Liver (tissue), 9 donors: ENCODE data around the gene SLC44A3. TPM values are rescaled to one million over a fixed set of nuclear protein-coding genes. Genes with fewer than 3 reads are reported as not detected.

Experiments used
- DNase-seq: peaks from one replicate; pipeline ENCODE4 v3.0.0-alpha.2; 2017; ENCODE audit warnings: low spot score
- H3K27ac ChIP-seq, 2 donors: one replicate each; pipeline ENCODE4 v1.7.0; 2013; ENCODE audit warnings: inconsistent platforms in 2 of 2, low read length in 2 of 2, control low read depth in 1 of 2, low read depth in 1 of 2, mild to moderate bottlenecking in 1 of 2
- H3K27me3 ChIP-seq, 4 donors: one replicate each; pipeline versions ENCODE4 v1.6.1 to v1.7.0; 2013; ENCODE audit warnings: low read length in 3 of 4, inconsistent platforms in 1 of 4, mild to moderate bottlenecking in 1 of 4, moderate library complexity in 1 of 4; ENCODE audit not compliant: control insufficient read depth in 4 of 4, insufficient read depth in 4 of 4
- H3K36me3 ChIP-seq, 4 donors: one replicate each; pipeline versions ENCODE4 v1.6.1 to v1.7.0; 2013; ENCODE audit warnings: low read length in 3 of 4, mild to moderate bottlenecking in 3 of 4, low read depth in 1 of 4, moderate library complexity in 1 of 4; ENCODE audit not compliant: control insufficient read depth in 4 of 4, insufficient read depth in 3 of 4
- H3K4me1 ChIP-seq, 4 donors: one replicate each; pipeline versions ENCODE4 v1.6.1 to v1.7.0; 2013; ENCODE audit warnings: low read length in 3 of 4, mild to moderate bottlenecking in 3 of 4, moderate library complexity in 1 of 4; ENCODE audit not compliant: control insufficient read depth in 4 of 4, insufficient read depth in 4 of 4
- H3K4me3 ChIP-seq, 3 donors: one replicate each; pipeline versions ENCODE4 v1.6.1 to v1.7.0; 2013; ENCODE audit warnings: low read length in 3 of 3, control low read depth in 1 of 3, low read depth in 1 of 3, mild to moderate bottlenecking in 1 of 3
- H3K9ac ChIP-seq, 2 donors: one replicate each; pipeline ENCODE4 v1.7.0; 2013; ENCODE audit warnings: low read length in 2 of 2, mild to moderate bottlenecking in 2 of 2, moderate library complexity in 2 of 2, control low read depth in 1 of 2, low read depth in 1 of 2
- H3K9me3 ChIP-seq, 4 donors: one replicate each; pipeline versions ENCODE4 v1.6.1 to v1.7.0; 2013; ENCODE audit warnings: low read length in 3 of 4; ENCODE audit not compliant: control insufficient read depth in 4 of 4
- EGR1 ChIP-seq, 2 donors: IDR thresholded peaks; 2 replicates each; pipeline ENCODE4 v1.6.1; 2016 to 2018; ENCODE audit warnings: antibody characterized with exemption in 2 of 2, low read depth in 2 of 2
- FOXA1 ChIP-seq: IDR thresholded peaks from 2 replicates; pipeline ENCODE4 v1.6.1; 2016; ENCODE audit warnings: antibody characterized with exemption
- FOXA2 ChIP-seq: IDR thresholded peaks from 2 replicates; pipeline ENCODE4 v1.6.1; 2016; ENCODE audit warnings: antibody characterized with exemption
- GABPA ChIP-seq, 2 donors: IDR thresholded peaks in 1 of 2; conservative IDR thresholded peaks in 1 of 2; 2 replicates each; pipeline ENCODE4 v1.6.1; 2016; ENCODE audit warnings: antibody characterized with exemption in 2 of 2, mild to moderate bottlenecking in 1 of 2, moderate library complexity in 1 of 2
- HNF4A ChIP-seq, 2 donors: conservative IDR thresholded peaks; 2 replicates each; pipeline ENCODE4 v1.6.1; 2016; ENCODE audit warnings: antibody characterized with exemption in 2 of 2, mild to moderate bottlenecking in 2 of 2
- HNF4G ChIP-seq: IDR thresholded peaks from 2 replicates; pipeline ENCODE4 v1.6.1; 2016; ENCODE audit warnings: antibody characterized with exemption
- JUND ChIP-seq, 2 donors: IDR thresholded peaks; 2 replicates each; pipeline ENCODE4 v1.6.1; 2016; ENCODE audit warnings: antibody characterized with exemption in 2 of 2
- NR2F2 ChIP-seq: IDR thresholded peaks from 2 replicates; pipeline ENCODE4 v1.6.1; 2016; ENCODE audit warnings: antibody characterized with exemption
- RAD21 ChIP-seq, 2 donors: IDR thresholded peaks; 2 replicates each; pipeline ENCODE4 v1.6.1; 2016; ENCODE audit warnings: antibody characterized with exemption in 2 of 2, mild to moderate bottlenecking in 2 of 2
- RXRA ChIP-seq, 2 donors: IDR thresholded peaks; 2 replicates each; pipeline ENCODE4 v1.6.1; 2017 to 2018; ENCODE audit warnings: antibody characterized with exemption in 2 of 2, mild to moderate bottlenecking in 1 of 2
- SP1 ChIP-seq: IDR thresholded peaks from 2 replicates; pipeline ENCODE4 v1.6.1; 2018; ENCODE audit warnings: antibody characterized with exemption, mild to moderate bottlenecking
- TAF1 ChIP-seq: conservative IDR thresholded peaks from 2 replicates; pipeline ENCODE4 v1.6.1; 2016; ENCODE audit warnings: antibody characterized with exemption, mild to moderate bottlenecking
- YY1 ChIP-seq: IDR thresholded peaks from 2 replicates; pipeline ENCODE4 v1.6.1; 2016; ENCODE audit warnings: antibody characterized with exemption, mild to moderate bottlenecking
- WGBS: extraction: QIAGEN DNeasy Blood & Tissue Kit; methylation state at CpG from one replicate; pipeline ENCODE4 v1.1.7; 2013; 5-methylcytosine and 5-hydroxymethylcytosine counted together
- polyA plus RNA-seq, 2 donors: library from polyadenylated mRNA; stranded (reverse) in 1 of 2; unstranded in 1 of 2; fragments of 200-250 nt in 1 of 2; fragments of >200 nt in 1 of 2; fragmentation: Nextera tagmentation in 1 of 2; extraction: Ambion mirVana in 1 of 2; gene quantifications; one replicate each; pipeline versions ENCODE4 v1.2.1 to v1.2.3, GENCODE V29; 2013 to 2015
- total RNA-seq, 2 donors: library from RNA; depleted of rRNA; stranded (reverse); fragments of >200 nt; gene quantifications; one replicate each; pipeline ENCODE4 v1.2.3, GENCODE V29; 2014
- TF ChIP-seq, protein P1 (sequence below): IDR thresholded peaks from 2 replicates; pipeline ENCODE4 v1.6.1; 2016; ENCODE audit warnings: antibody characterized with exemption
- TF ChIP-seq, protein P2 (sequence below): fragments of 150-350 bp; IDR thresholded peaks from 2 replicates; pipeline ENCODE4 v1.5.1; 2017; ENCODE audit warnings: improper control_type of control experiment, low read depth, low read length; ENCODE audit not compliant: missing input control
- TF ChIP-seq, protein P3 (sequence below): IDR thresholded peaks from 2 replicates; pipeline ENCODE4 v1.6.1; 2016; ENCODE audit warnings: antibody characterized with exemption
- TF ChIP-seq, protein P4 (sequence below): IDR thresholded peaks from 2 replicates; pipeline ENCODE4 v1.6.1; 2016; ENCODE audit warnings: antibody characterized with exemption, mild to moderate bottlenecking
- TF ChIP-seq, protein P5 (sequence below): IDR thresholded peaks from 2 replicates; pipeline ENCODE4 v1.6.1; 2016; ENCODE audit warnings: antibody characterized with exemption
- donor health status: healthy.
- donor health status: healthy.
- donor health status: healthy.
- donor health status: healthy.
- donor health status: healthy.

Gene SLC44A3
- total and polyA plus RNA-seq, 4 donors = 2.4 to 2.8 (median 2.7) TPM

DNA sequence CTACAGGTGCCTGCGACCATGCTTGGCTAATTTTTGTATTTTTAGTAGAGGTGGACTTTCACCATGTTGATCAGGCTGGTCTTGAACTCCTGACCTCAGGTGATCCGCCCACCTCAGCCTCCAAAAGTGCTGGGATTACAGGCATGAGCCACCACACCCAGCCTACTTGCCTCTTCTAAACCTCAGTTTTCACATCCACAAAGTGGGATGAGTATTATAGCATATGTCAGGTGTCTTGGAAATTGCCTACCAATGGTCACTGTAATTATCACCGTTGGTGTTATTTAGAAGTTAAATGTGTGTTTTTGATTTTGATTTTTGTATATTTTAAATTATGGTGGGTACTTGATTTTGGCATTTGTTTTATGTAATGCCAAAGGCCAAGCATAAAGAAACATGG, 36.7 kb downstream of the SLC44A3 start:
- H3K27ac ChIP-seq = no peak overlapping the region
- no peaks in the 10 kb centered on the region for H3K9me3 ChIP-seq
- no peak overlapping the region for H3K4me3 ChIP-seq
- H3K9ac ChIP-seq = no peak overlapping the region
- TF ChIP-seq, protein P1, sequence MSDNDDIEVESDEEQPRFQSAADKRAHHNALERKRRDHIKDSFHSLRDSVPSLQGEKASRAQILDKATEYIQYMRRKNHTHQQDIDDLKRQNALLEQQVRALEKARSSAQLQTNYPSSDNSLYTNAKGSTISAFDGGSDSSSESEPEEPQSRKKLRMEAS = no peak
- no peak for TF ChIP-seq GABPA (IDR thresholded peaks at IDR 0.05 in 1 of 2, conservative IDR thresholded peaks at IDR 0.05 in 1 of 2)
- TF ChIP-seq, protein P2, sequence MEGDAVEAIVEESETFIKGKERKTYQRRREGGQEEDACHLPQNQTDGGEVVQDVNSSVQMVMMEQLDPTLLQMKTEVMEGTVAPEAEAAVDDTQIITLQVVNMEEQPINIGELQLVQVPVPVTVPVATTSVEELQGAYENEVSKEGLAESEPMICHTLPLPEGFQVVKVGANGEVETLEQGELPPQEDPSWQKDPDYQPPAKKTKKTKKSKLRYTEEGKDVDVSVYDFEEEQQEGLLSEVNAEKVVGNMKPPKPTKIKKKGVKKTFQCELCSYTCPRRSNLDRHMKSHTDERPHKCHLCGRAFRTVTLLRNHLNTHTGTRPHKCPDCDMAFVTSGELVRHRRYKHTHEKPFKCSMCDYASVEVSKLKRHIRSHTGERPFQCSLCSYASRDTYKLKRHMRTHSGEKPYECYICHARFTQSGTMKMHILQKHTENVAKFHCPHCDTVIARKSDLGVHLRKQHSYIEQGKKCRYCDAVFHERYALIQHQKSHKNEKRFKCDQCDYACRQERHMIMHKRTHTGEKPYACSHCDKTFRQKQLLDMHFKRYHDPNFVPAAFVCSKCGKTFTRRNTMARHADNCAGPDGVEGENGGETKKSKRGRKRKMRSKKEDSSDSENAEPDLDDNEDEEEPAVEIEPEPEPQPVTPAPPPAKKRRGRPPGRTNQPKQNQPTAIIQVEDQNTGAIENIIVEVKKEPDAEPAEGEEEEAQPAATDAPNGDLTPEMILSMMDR = no peak
- TF ChIP-seq, protein P3, sequence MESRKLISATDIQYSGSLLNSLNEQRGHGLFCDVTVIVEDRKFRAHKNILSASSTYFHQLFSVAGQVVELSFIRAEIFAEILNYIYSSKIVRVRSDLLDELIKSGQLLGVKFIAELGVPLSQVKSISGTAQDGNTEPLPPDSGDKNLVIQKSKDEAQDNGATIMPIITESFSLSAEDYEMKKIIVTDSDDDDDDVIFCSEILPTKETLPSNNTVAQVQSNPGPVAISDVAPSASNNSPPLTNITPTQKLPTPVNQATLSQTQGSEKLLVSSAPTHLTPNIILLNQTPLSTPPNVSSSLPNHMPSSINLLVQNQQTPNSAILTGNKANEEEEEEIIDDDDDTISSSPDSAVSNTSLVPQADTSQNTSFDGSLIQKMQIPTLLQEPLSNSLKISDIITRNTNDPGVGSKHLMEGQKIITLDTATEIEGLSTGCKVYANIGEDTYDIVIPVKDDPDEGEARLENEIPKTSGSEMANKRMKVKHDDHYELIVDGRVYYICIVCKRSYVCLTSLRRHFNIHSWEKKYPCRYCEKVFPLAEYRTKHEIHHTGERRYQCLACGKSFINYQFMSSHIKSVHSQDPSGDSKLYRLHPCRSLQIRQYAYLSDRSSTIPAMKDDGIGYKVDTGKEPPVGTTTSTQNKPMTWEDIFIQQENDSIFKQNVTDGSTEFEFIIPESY = no peak
- no peak for TF ChIP-seq SP1
- TF ChIP-seq HNF4A (conservative IDR thresholded peaks at IDR 0.05) = no peak
- no peak for TF ChIP-seq YY1
- TF ChIP-seq RAD21 (IDR thresholded peaks at IDR 0.05) = no peak
- TF ChIP-seq EGR1 (IDR thresholded peaks at IDR 0.05; ENCODE audit: low read depth in 2 of 2) = no peak
- TF ChIP-seq JUND (IDR thresholded peaks at IDR 0.05) = no peak
- no peak for TF ChIP-seq HNF4G
- TF ChIP-seq, protein P4, sequence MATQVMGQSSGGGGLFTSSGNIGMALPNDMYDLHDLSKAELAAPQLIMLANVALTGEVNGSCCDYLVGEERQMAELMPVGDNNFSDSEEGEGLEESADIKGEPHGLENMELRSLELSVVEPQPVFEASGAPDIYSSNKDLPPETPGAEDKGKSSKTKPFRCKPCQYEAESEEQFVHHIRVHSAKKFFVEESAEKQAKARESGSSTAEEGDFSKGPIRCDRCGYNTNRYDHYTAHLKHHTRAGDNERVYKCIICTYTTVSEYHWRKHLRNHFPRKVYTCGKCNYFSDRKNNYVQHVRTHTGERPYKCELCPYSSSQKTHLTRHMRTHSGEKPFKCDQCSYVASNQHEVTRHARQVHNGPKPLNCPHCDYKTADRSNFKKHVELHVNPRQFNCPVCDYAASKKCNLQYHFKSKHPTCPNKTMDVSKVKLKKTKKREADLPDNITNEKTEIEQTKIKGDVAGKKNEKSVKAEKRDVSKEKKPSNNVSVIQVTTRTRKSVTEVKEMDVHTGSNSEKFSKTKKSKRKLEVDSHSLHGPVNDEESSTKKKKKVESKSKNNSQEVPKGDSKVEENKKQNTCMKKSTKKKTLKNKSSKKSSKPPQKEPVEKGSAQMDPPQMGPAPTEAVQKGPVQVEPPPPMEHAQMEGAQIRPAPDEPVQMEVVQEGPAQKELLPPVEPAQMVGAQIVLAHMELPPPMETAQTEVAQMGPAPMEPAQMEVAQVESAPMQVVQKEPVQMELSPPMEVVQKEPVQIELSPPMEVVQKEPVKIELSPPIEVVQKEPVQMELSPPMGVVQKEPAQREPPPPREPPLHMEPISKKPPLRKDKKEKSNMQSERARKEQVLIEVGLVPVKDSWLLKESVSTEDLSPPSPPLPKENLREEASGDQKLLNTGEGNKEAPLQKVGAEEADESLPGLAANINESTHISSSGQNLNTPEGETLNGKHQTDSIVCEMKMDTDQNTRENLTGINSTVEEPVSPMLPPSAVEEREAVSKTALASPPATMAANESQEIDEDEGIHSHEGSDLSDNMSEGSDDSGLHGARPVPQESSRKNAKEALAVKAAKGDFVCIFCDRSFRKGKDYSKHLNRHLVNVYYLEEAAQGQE = no peak
- TF ChIP-seq NR2F2 = no peak
- TF ChIP-seq RXRA (IDR thresholded peaks at IDR 0.05) = no peak
- TF ChIP-seq, protein P5, sequence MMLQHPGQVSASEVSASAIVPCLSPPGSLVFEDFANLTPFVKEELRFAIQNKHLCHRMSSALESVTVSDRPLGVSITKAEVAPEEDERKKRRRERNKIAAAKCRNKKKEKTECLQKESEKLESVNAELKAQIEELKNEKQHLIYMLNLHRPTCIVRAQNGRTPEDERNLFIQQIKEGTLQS = no peak
- no peak for TF ChIP-seq TAF1
- TF ChIP-seq FOXA2 = no peak
- TF ChIP-seq FOXA1 = no peak
- H3K27me3 ChIP-seq = no peaks in the 10 kb centered on the region
- no peaks in the 10 kb centered on the region for H3K4me1 ChIP-seq
- DNase-seq = no peak
- H3K36me3 ChIP-seq = no peaks in the 10 kb centered on the region
- WGBS = 83% methylated on average over 3 of the region's 3 CpGs
